ENCODE results near the gene TKTL1.

Gene TKTL1

DNA sequence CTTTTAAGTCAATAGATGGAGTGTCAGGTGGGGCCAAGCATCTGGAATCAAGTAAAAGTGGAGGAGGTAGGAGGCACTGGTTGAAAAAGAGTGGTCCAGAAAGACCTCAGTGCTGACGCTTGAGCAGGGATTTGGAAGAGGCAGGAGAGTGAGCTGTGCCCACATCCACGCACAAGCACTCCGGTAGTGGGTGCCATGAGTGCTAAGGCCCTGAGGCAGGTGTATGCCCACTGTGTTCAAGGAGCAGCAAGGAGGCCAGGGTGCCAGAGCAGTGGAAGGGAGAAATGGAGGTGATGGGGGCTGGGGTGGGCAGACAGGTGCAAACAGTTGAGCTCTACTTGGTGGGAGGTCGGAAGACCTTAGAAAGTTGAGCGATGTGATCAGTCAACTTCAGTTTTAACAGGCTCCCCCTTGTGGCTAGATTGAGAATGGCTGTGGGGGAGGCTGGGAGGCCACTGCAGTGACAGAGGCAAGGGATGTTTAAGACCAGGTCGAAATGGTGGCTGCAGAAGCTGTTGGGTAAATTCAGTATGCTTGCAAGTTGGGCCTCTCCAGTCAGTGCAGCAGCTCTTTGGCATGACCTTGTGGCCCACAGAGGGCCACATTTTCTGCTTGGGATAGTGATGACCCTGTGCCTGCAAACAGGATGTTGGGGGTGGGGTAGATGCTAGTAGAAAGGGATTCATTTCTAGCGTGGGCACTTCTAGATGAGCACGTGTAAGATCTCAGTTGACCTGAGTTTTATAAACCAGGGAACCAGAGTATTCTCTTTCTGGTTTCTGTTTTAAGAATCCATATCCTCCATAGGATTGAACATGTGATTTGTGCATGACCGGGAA, 12.7 kb downstream of the TKTL1 start:
- in situ Hi-C loops (cut with HindIII; ENCODE audit: low sequenced_read_pairs), result no loop called here

GRCh38 chrX:154309041-154309775, 13.6 kb downstream of the TKTL1 start:
- in situ Hi-C loops (cut with HindIII; ENCODE audit: low sequenced_read_pairs), result no loop called here

GRCh38 chrX:154310616-154311536, 15.3 kb downstream of the TKTL1 start:
- in situ Hi-C loops (cut with HindIII; ENCODE audit: low sequenced_read_pairs), result no loop called here

DNA sequence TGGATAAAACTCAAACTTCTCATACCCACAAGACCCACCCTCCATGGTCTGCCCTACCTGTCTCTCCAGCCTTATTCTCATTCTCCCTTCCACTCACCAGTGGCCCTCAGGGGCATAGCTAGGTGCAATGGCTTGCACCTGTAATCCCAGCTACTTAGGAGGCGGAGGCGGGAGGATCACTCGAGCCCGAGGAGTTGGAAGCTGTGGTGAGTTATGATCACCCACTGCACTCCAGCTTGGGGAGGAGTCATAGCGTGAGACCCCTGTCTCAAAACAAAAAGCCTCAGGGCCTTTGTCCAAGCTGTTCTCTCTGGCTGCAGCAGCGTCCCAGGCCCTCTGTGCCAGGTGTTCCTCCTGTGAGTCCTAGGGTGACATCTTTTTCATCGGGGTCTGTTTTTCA, 16.5 kb downstream of the TKTL1 start:
- in situ Hi-C loops (cut with HindIII; ENCODE audit: low sequenced_read_pairs), result no loop called here

GRCh38 chrX:154313147-154313546, 17.6 kb downstream of the TKTL1 start:
- in situ Hi-C loops (cut with HindIII; ENCODE audit: low sequenced_read_pairs), result no loop called here

- in situ Hi-C loops (cut with HindIII; ENCODE audit: low sequenced_read_pairs), result no loop called here
Observed at GRCh38 chrX:154315416-154315815, 19.8 kb downstream of the TKTL1 start.

GRCh38 chrX:154317391-154317995, 21.9 kb downstream of the TKTL1 start:
- in situ Hi-C loops (cut with HindIII; ENCODE audit: low sequenced_read_pairs), result no loop called here

GRCh38 chrX:154320406-154320805, 24.8 kb downstream of the TKTL1 start:
- in situ Hi-C loops (cut with HindIII; ENCODE audit: low sequenced_read_pairs), result no loop called here

DNA sequence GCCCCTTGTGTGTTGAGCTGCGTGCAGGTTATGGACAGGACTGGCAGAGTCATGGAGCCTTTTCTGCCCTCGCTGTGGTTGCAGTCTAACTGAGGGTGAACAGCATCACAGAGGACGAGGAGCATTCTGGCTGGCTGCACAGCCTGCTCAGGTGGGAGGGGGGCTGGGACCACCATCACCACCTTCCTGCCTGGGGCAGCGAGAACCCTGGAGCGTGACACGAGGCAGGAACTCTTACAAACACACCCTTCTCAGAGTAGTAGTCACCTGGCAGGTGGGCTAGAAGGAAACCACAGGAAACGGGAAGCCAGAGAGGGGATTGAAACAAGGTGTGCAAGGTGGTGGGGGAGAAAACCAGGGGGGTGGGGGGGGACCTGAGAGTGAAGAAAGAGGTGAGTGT, 25.6 kb downstream of the TKTL1 start:
- in situ Hi-C loops (cut with HindIII; ENCODE audit: low sequenced_read_pairs), result no loop called here

DNA sequence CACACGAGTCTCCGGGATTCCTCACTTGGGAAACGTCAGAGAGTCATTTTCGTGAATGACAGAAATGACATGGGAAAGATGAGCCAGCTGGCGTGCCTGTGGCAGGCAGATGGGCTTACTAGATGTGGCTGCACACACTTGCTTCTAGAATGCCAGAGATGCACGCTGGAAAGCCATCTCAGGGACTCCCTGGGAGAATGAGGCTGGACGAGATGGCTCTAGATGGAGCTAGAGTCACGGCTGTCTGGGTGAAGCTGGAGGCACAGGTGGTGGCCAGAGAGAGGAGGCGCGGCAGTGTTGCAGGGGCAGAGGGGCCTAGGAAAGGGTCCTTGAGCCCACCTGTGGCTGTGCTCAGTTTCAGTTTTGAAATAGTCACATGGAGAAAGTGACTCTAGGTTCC, 26.0 kb downstream of the TKTL1 start:
- in situ Hi-C loops (cut with HindIII; ENCODE audit: low sequenced_read_pairs), result no loop called here

DNA sequence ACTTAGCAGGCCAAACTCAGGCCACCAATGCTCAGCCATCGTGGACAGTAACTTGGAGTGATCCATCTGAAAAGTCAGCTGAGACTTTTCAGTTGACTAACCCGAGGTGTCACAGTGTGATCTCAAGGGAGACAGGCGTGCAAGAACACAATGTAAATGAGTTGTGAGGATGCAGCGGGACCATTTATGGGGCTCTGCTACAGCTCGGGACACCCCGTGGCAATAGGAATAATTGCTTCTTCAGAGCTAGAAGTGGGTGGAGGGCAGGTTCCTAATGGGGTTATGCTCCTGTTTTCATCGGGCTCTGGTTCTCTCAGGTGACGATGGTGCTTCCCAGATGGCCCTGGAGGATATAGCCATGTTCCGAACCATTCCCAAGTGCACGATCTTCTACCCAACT, 27.3 kb downstream of the TKTL1 start:
- in situ Hi-C loops (cut with HindIII; ENCODE audit: low sequenced_read_pairs), result no loop called here

GRCh38 chrX:154323537-154323936, 27.9 kb downstream of the TKTL1 start:
- in situ Hi-C loops (cut with HindIII; ENCODE audit: low sequenced_read_pairs), result no loop called here

GRCh38 chrX:154325541-154325940, 29.9 kb downstream of the TKTL1 start:
- in situ Hi-C loops (cut with HindIII; ENCODE audit: low sequenced_read_pairs), result no loop called here

- in situ Hi-C loops (cut with HindIII; ENCODE audit: low sequenced_read_pairs), result no loop called here
Observed at GRCh38 chrX:154327038-154327820, 31.6 kb downstream of the TKTL1 start.

GRCh38 chrX:154328646-154329045, 33.1 kb downstream of the TKTL1 start:
- in situ Hi-C loops (cut with HindIII; ENCODE audit: low sequenced_read_pairs), result no loop called here

DNA sequence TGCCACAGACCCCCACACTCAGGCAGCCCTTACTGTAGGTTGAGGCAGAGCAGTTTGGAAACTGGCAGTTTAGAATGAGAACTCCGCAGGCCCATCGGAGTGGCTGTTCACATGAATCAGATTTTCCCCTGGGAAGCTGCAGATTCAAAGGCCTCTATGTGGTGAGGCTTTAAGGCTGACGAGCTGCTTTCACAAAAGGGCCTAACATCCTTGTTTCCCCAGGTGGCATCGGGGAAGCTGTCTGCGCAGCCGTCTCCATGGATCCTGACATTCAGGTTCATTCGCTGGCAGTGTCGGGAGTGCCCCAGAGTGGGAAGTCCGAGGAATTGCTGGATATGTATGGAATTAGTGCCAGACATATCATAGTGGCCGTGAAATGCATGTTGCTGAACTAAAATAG, 33.7 kb downstream of the TKTL1 start:
- in situ Hi-C loops (cut with HindIII; ENCODE audit: low sequenced_read_pairs), result no loop called here

DNA sequence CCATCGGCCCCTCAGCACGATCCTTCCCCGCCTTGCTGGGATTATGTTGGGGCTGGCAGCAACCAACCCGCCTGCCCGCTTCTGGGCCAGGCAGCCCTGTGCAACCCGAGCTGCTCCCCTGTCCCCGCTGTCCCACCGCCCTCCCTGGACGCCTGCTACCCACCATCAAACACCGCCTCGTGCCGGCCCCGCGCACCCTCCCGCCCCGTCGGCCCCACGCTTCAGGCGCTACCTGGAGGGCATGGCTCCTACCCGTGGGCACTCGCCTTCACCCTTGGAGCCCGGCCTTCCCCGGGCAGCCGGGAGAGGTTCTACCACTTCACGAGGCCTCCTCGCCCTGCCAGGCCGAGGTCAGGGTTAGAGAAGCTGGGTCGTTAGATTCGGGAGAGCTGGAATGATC, 37.0 kb downstream of the TKTL1 start:
- in situ Hi-C loops (cut with HindIII; ENCODE audit: low sequenced_read_pairs), result no loop called here

GRCh38 chrX:154333116-154333515, 37.5 kb downstream of the TKTL1 start:
- in situ Hi-C loops (cut with HindIII; ENCODE audit: low sequenced_read_pairs), result no loop called here

GRCh38 chrX:154333837-154334271, 38.3 kb downstream of the TKTL1 start:
- in situ Hi-C loops (cut with HindIII; ENCODE audit: low sequenced_read_pairs), result no loop called here

DNA sequence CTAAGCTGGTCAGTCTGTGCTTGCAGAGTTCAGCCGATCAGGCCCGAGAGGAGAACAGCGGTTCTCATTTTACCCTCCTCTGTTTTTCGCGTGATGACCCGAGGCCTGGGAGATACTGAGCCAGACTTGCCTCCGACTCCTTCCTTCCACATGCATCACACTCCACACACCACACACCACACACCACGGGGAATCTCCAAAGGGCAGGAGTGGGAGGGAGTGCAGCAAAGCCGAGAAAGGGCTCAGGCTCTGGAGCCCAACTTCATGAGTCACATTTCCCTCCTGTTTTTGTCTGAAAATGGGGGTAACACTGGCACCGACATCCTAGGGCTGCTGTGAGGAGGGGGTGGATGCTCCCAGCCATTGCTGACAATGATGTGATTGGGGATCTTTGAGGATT, 38.9 kb downstream of the TKTL1 start:
- in situ Hi-C loops (cut with HindIII; ENCODE audit: low sequenced_read_pairs), result no loop called here
